Parietal lobe (tissue), 1 donor: Measurements from ENCODE around the gene DAZ3. TPM values are rescaled to one million over a fixed set of nuclear protein-coding genes. Genes with fewer than 3 reads are reported as not detected.

Experiments used
- total RNA-seq: library from RNA; depleted of rRNA; stranded (reverse); fragments of >200 nt; gene quantifications from one replicate; pipeline ENCODE4 v1.2.3, GENCODE V29; 2014

Gene DAZ3, protein sequence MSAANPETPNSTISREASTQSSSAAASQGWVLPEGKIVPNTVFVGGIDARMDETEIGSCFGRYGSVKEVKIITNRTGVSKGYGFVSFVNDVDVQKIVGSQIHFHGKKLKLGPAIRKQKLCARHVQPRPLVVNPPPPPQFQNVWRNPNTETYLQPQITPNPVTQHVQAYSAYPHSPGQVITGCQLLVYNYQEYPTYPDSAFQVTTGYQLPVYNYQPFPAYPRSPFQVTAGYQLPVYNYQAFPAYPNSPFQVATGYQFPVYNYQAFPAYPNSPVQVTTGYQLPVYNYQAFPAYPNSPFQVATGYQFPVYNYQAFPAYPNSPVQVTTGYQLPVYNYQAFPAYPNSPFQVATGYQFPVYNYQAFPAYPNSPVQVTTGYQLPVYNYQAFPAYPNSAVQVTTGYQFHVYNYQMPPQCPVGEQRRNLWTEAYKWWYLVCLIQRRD
- not detected for total RNA-seq

DNA sequence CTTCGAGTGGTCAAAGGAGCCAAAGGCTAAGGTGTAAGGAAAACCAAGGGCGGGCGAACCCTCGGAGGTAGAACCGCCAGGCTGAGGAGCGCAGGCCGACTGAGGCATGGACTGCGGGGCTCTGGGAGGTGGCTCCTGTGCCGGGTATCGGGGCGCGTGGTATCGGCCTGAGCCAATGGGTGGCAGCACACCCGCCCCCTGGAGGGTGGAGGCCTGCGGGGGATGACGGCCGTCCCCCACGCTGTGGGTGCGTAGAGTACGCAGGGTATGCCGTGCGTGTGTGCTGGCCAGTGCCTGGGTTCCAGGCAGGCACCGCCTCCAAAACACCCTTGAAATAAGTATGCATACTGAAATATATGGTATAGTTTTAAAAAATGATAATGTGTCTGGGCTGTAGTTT, at the start of gene DAZ3:
DAZ3 (minus strand) TSS at position 101 of the 400 bp plus-strand sequence. CDS start 208 bp downstream, outside the sequence.

DNA sequence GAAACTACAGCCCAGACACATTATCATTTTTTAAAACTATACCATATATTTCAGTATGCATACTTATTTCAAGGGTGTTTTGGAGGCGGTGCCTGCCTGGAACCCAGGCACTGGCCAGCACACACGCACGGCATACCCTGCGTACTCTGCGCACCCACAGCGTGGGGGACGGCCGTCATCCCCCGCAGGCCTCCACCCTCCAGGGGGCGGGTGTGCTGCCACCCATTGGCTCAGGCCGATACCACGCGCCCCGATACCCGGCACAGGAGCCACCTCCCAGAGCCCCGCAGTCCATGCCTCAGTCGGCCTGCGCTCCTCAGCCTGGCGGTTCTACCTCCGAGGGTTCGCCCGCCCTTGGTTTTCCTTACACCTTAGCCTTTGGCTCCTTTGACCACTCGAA, 20.4 kb upstream of the DAZ3 start, which contains the start of gene DAZ4:
DAZ4 (plus strand) TSS at position 301 of the 400 bp plus-strand sequence. CDS start 208 bp downstream, outside the sequence.

Other genes with a start within 250 kb of the DAZ3 start
- not detected for gene BPY2B, start 195.4 kb downstream of the DAZ3 start, total RNA-seq
- not detected for gene DAZ4, start 20.5 kb upstream of the DAZ3 start, total RNA-seq
- gene BPY2C, start 238.7 kb upstream of the DAZ3 start, total RNA-seq: not detected